HL-60 (cell line): Measurements from ENCODE around the gene BRAT1.

ENCODE experiments used
- DNase-seq, 2 experiments: peaks; one replicate each; pipeline ENCODE4 v3.0.0-alpha.2; 2010 to 2020; ENCODE audit warnings: low read depth in 1 of 2, low spot score in 1 of 2
- H3K27ac ChIP-seq: fragments of 250-450 bp; sonication (Bioruptor Pico); replicated peaks from 2 replicates; pipeline ENCODE4 v1.5.1; 2020; ENCODE audit warnings: mild to moderate bottlenecking, moderate library complexity
- H3K27me3 ChIP-seq: fragments of 250-450 bp; sonication (Bioruptor Pico); 2 replicates; pipeline ENCODE4 v1.5.1; 2021; ENCODE audit warnings: mild to moderate bottlenecking, moderate library complexity; ENCODE audit not compliant: insufficient read depth, poor library complexity, severe bottlenecking
- H3K4me3 ChIP-seq: replicated peaks from 2 replicates; pipeline ENCODE4 v1.5.1; 2011; ENCODE audit warnings: mild to moderate bottlenecking, control low read depth, low read length; ENCODE audit not compliant: insufficient read depth
- GABPA ChIP-seq: IDR thresholded peaks from 2 replicates; pipeline ENCODE4 v1.6.1; 2012; ENCODE audit warnings: low read depth
- POLR2AphosphoS5 ChIP-seq: IDR thresholded peaks from 2 replicates; pipeline ENCODE4 v1.6.1; 2012; ENCODE audit warnings: low read depth
- SPI1 ChIP-seq: IDR thresholded peaks from 2 replicates; pipeline ENCODE4 v1.6.1; 2012; ENCODE audit warnings: low read depth, mild to moderate bottlenecking, borderline replicate concordance
- TF ChIP-seq, protein P1 (sequence below): IDR thresholded peaks from one replicate; pipeline ENCODE4 v1.5.1; 2011; ENCODE audit warnings: low read length, control low read depth, inconsistent platforms; ENCODE audit not compliant: insufficient read depth
- TF ChIP-seq, protein P2 (sequence below): IDR thresholded peaks from 2 replicates; pipeline ENCODE4 v1.6.1; 2012; ENCODE audit warnings: low read depth; ENCODE audit not compliant: insufficient replicate concordance

Gene BRAT1

GRCh38 chr7:2508327-2509215 is 46.8 kb downstream of the BRAT1 start:
- H3K27ac ChIP-seq, result peak overlapping the region; percentile 19
- peak; percentile 83 to 91 for DNase-seq
- H3K27me3 ChIP-seq, result no peaks in the 10 kb centered on the region
- peak overlapping the region; percentile 13; the same call in 1 of the 2 replicates for H3K4me3 ChIP-seq
- TF ChIP-seq GABPA (no peak), POLR2AphosphoS5 (peak; percentile 87)

DNA sequence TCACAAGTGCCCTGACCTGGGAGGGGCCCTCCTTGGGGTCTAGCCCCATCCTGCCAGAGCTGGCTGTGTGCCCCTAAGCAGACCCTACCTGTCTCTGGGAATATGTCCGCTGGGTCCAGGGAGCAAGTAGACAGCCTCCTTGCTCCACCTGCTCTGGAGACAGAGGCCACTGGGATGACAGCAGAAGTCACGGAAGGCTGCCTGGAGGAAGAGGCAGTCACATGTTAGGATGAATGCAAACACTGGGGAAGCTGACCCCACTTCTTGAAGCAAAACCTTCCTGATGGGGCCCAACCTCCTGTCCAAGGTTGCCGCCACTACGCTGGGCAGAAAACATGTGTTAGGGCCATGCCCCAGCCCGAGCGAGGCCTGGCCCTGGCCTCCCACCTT is 47.4 kb downstream of the BRAT1 start:
- TF ChIP-seq, protein P1, sequence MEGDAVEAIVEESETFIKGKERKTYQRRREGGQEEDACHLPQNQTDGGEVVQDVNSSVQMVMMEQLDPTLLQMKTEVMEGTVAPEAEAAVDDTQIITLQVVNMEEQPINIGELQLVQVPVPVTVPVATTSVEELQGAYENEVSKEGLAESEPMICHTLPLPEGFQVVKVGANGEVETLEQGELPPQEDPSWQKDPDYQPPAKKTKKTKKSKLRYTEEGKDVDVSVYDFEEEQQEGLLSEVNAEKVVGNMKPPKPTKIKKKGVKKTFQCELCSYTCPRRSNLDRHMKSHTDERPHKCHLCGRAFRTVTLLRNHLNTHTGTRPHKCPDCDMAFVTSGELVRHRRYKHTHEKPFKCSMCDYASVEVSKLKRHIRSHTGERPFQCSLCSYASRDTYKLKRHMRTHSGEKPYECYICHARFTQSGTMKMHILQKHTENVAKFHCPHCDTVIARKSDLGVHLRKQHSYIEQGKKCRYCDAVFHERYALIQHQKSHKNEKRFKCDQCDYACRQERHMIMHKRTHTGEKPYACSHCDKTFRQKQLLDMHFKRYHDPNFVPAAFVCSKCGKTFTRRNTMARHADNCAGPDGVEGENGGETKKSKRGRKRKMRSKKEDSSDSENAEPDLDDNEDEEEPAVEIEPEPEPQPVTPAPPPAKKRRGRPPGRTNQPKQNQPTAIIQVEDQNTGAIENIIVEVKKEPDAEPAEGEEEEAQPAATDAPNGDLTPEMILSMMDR, result no peak
- no peak for TF ChIP-seq POLR2AphosphoS5

GRCh38 chr7:2507208-2507916 is 48.0 kb downstream of the BRAT1 start:
- TF ChIP-seq, protein P2, sequence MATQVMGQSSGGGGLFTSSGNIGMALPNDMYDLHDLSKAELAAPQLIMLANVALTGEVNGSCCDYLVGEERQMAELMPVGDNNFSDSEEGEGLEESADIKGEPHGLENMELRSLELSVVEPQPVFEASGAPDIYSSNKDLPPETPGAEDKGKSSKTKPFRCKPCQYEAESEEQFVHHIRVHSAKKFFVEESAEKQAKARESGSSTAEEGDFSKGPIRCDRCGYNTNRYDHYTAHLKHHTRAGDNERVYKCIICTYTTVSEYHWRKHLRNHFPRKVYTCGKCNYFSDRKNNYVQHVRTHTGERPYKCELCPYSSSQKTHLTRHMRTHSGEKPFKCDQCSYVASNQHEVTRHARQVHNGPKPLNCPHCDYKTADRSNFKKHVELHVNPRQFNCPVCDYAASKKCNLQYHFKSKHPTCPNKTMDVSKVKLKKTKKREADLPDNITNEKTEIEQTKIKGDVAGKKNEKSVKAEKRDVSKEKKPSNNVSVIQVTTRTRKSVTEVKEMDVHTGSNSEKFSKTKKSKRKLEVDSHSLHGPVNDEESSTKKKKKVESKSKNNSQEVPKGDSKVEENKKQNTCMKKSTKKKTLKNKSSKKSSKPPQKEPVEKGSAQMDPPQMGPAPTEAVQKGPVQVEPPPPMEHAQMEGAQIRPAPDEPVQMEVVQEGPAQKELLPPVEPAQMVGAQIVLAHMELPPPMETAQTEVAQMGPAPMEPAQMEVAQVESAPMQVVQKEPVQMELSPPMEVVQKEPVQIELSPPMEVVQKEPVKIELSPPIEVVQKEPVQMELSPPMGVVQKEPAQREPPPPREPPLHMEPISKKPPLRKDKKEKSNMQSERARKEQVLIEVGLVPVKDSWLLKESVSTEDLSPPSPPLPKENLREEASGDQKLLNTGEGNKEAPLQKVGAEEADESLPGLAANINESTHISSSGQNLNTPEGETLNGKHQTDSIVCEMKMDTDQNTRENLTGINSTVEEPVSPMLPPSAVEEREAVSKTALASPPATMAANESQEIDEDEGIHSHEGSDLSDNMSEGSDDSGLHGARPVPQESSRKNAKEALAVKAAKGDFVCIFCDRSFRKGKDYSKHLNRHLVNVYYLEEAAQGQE, result no peak
- TF ChIP-seq, protein P1, result no peak
- TF ChIP-seq SPI1 (no peak), GABPA (no peak), POLR2AphosphoS5 (no peak)
- Histone ChIP-seq H3K27ac (no peak overlapping the region), H3K4me3 (no peak overlapping the region), H3K27me3 (no peaks in the 10 kb centered on the region)
- no peak for DNase-seq

More for the DNA sequence above, 47.4 kb downstream of the BRAT1 start:
- no peaks in the 10 kb centered on the region for H3K27me3 ChIP-seq
- DNase-seq, result no peak
- H3K4me3 ChIP-seq, result no peak overlapping the region
- no peak overlapping the region for H3K27ac ChIP-seq

- no peak for DNase-seq
- no peak overlapping the region for H3K4me3 ChIP-seq
- TF ChIP-seq POLR2AphosphoS5 (no peak), GABPA (no peak)
- TF ChIP-seq, protein P2, result no peak
- TF ChIP-seq, protein P1, result no peak
- no peaks in the 10 kb centered on the region for H3K27me3 ChIP-seq
- H3K27ac ChIP-seq, result no peak overlapping the region
These were observed 49.9 kb downstream of the BRAT1 start for GRCh38 chr7:2505401-2505800.
